Peyer's patch (tissue), 4 donors: Measurements from ENCODE around the gene TOGARAM2.

Experiments used
- CTCF ChIP-seq, 6 experiments: fragments of 450-650 bp in 4 of 6; fragments of 200-600 bp in 2 of 6; sonication (generic) in 1 of 6; IDR thresholded peaks; one replicate each; pipeline ENCODE4 v1.5.1; 2017 to 2019; ENCODE audit warnings: antibody characterized with exemption in 6 of 6, mild to moderate bottlenecking in 3 of 6, moderate library complexity in 1 of 6
- POLR2A ChIP-seq, 2 donors: fragments of 450-650 bp; IDR thresholded peaks; one replicate each; pipeline ENCODE4 v1.5.1; 2017; ENCODE audit warnings: antibody characterized with exemption in 2 of 2, mild to moderate bottlenecking in 2 of 2, moderate library complexity in 2 of 2

- TF ChIP-seq POLR2A (IDR thresholded peaks at IDR 0.05) (no peak), CTCF (IDR thresholded peaks at IDR 0.05) (no peak)
Measured at GRCh38 chr2:28951910-28952835, 28.9 kb upstream of the TOGARAM2 start.
